Fibroblast of lung (primary cell): ENCODE results near the gene FHIP1B.

Experiments used
- CTCF ChIP-seq, 2 donors: IDR thresholded peaks in 1 of 2; conservative IDR thresholded peaks in 1 of 2; 1 replicate in 1 of 2; 2 replicates in 1 of 2; pipeline ENCODE4 v1.5.1; 2011 to 2012; ENCODE audit warnings: low read length in 2 of 2, control low read depth in 1 of 2, inconsistent platforms in 1 of 2, low read depth in 1 of 2, mild to moderate bottlenecking in 1 of 2
- EZH2 ChIP-seq: IDR thresholded peaks from 2 replicates; pipeline ENCODE4 v1.5.1; 2012; ENCODE audit warnings: low read length, control low read depth, mild to moderate bottlenecking; ENCODE audit errors: missing control alignments

- TF ChIP-seq CTCF (conservative IDR thresholded peaks at IDR 0.05 in 1 of 2, IDR thresholded peaks at IDR 0.05 in 1 of 2; ENCODE audit: low read depth in 1 of 2, low read length in 2 of 2) (no peak), EZH2 (no peak)
These were observed 6.9 kb upstream of the FHIP1B start for GRCh38 chr11:6241316-6241715.
